ENCODE data around the gene SORBS2.

Gene SORBS2

DNA sequence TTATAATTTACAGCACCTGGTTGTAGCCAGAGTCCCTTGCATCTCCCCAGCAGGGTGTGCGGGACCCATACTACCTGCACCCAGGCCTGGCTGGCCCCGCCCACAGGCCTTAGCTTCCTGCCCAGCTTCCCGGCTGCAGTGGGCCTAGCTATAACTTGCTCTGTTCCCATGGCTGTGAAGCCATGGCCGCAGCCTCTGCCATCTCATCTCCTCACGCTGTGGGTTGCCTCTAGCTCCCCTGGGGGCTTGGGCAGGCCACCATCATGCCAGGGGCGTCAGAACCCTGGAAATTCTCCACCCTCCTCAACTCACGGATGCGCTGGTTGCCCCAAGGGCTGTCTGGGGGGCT is 26.1 kb upstream of the SORBS2 start:
- TF ChIP-seq, protein P1, sequence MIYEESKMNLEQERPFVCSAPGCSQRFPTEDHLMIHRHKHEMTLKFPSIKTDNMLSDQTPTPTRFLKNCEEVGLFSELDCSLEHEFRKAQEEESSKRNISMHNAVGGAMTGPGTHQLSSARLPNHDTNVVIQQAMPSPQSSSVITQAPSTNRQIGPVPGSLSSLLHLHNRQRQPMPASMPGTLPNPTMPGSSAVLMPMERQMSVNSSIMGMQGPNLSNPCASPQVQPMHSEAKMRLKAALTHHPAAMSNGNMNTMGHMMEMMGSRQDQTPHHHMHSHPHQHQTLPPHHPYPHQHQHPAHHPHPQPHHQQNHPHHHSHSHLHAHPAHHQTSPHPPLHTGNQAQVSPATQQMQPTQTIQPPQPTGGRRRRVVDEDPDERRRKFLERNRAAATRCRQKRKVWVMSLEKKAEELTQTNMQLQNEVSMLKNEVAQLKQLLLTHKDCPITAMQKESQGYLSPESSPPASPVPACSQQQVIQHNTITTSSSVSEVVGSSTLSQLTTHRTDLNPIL (CRISPR knock-in tag; IDR thresholded peaks at IDR 0.05; ENCODE audit: low read depth) = no peak
- TF ChIP-seq BACH2 (CRISPR knock-in tag; IDR thresholded peaks at IDR 0.05; ENCODE audit: borderline replicate concordance) (no peak), ZC3H10 (CRISPR knock-in tag; IDR thresholded peaks at IDR 0.05) (no peak), RARB (CRISPR knock-in tag; IDR thresholded peaks at IDR 0.05) (no peak), TCF4 (CRISPR knock-in tag; IDR thresholded peaks at IDR 0.05; ENCODE audit: borderline replicate concordance) (no peak), GLIS3 (CRISPR knock-in tag; IDR thresholded peaks at IDR 0.05) (no peak), ZFP3 (CRISPR knock-in tag; IDR thresholded peaks at IDR 0.05) (no peak)
- no peak for ATAC-seq

DNA sequence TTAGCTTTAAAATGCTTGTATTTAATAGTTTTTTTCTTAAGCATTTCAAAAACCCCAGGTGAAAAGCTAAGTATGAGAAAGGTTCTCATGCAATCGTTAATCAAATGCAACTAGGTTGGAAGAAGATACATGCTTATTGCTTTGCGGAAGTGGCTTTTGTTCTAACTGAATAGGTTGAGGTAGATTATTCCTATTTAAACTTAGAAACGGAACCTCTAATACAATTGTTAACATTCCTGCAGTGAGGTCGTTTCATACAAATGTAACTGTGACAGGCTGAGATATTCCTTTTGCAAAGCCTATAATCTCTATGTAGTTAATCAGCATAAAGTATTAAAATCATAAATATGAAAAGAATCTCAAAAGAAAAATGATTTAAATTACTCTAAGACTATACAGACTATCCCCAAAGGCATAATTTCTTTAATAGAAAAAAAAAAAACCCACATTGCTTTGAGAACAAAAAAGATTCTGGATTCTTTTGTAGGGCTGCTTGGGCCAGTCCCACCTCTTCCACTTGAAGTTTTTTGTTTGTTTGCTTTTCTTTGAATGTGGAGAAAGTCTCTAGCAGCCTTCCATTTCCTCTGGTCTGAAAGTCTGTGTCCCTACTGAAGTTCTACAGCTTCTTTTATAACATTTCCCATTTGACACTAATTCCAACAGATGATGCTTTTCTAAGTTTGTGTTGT is 25.6 kb upstream of the SORBS2 start:
- no peak for ATAC-seq
- TF ChIP-seq ZFP3 (CRISPR knock-in tag; IDR thresholded peaks at IDR 0.05) = no peak
- no peak for TF ChIP-seq PPARA (CRISPR knock-in tag; IDR thresholded peaks at IDR 0.05; ENCODE audit: borderline replicate concordance)
- TF ChIP-seq, protein P1 (CRISPR knock-in tag; IDR thresholded peaks at IDR 0.05; ENCODE audit: low read depth) = no peak
- no peak for TF ChIP-seq SNAI2 (CRISPR knock-in tag; IDR thresholded peaks at IDR 0.05)
- TF ChIP-seq TOX (CRISPR knock-in tag; IDR thresholded peaks at IDR 0.05; ENCODE audit: borderline replicate concordance) = no peak
- TF ChIP-seq ISL1 (CRISPR knock-in tag; IDR thresholded peaks at IDR 0.05) = peak; percentile 64

DNA sequence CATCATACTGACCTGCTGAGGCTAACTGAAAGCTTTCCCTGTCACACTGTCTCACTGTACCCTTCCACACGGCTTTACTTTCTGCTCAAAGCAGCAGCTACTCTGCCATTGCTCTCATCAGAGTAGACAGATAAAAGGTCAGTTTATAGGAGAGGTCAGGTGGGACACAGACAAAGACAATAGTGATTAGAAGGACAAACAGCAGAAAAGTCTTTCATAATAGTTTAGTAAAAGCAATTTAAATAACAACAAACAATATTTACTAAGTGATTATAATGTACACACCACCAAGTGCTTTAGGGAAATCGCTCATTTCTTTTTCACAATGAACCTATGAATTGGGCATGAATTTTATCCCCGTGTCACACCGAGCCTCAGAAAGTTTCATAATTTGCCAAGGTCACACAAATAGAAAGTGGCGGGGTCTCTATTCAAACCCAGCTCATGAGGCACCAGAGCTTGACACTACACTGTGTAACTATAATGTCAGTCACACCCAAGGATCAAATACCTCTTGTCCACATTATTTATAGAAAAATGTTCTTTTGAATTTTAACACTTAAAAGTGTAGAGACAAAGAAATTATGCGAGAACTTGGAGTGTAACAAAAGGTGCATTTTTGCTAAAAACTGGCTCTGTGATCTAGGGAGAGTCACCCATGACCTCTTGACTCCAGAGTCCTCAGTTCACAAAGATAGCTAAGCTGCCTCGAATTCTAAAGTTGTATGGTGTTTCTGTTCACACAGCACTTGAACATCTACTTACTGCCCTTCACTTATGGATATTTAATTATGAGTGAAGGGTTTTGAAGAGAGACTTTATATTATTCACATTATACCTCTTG is 24.5 kb upstream of the SORBS2 start:
- no peak for ATAC-seq
- TF ChIP-seq PPARA (CRISPR knock-in tag; IDR thresholded peaks at IDR 0.05; ENCODE audit: borderline replicate concordance) (no peak), CSDC2 (CRISPR knock-in tag; IDR thresholded peaks at IDR 0.05) (no peak), ARNTL (CRISPR knock-in tag; IDR thresholded peaks at IDR 0.05; ENCODE audit: borderline replicate concordance, low read depth) (no peak), SNAI2 (CRISPR knock-in tag; IDR thresholded peaks at IDR 0.05) (no peak), ZNF565 (CRISPR knock-in tag; conservative IDR thresholded peaks at IDR 0.05; ENCODE audit: low read depth) (no peak), ISL1 (CRISPR knock-in tag; IDR thresholded peaks at IDR 0.05) (no peak), ESRRG (CRISPR knock-in tag; IDR thresholded peaks at IDR 0.05) (no peak), ZFP3 (CRISPR knock-in tag; IDR thresholded peaks at IDR 0.05) (no peak), GLIS3 (CRISPR knock-in tag; IDR thresholded peaks at IDR 0.05) (no peak)
- TF ChIP-seq, protein P2, sequence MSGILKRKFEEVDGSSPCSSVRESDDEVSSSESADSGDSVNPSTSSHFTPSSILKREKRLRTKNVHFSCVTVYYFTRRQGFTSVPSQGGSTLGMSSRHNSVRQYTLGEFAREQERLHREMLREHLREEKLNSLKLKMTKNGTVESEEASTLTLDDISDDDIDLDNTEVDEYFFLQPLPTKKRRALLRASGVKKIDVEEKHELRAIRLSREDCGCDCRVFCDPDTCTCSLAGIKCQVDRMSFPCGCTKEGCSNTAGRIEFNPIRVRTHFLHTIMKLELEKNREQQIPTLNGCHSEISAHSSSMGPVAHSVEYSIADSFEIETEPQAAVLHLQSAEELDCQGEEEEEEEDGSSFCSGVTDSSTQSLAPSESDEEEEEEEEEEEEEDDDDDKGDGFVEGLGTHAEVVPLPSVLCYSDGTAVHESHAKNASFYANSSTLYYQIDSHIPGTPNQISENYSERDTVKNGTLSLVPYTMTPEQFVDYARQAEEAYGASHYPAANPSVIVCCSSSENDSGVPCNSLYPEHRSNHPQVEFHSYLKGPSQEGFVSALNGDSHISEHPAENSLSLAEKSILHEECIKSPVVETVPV (CRISPR knock-in tag; IDR thresholded peaks at IDR 0.05) = no peak

DNA sequence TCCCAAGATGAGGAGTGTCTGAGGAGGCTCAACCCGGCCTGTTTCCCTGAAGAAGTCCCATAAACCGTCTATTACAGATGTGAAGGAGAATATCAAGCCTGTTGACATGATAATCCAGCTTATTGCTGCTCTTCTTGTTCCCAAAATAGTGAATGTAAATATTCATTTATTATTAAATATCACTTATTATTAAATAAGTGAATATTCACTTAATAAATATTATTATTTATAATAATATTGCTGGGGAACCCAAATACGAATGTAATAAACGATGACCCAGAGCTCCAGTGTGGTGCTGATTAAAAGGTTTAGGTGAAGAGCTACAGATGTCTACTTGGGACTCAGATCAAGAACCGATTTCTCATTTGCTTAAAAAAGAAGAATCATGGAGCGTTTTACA is 23.8 kb upstream of the SORBS2 start:
- no peak for ATAC-seq
- TF ChIP-seq TOX (CRISPR knock-in tag; IDR thresholded peaks at IDR 0.05; ENCODE audit: borderline replicate concordance) (no peak), ARNTL (CRISPR knock-in tag; IDR thresholded peaks at IDR 0.05; ENCODE audit: borderline replicate concordance, low read depth) (no peak), ZFP3 (CRISPR knock-in tag; IDR thresholded peaks at IDR 0.05) (no peak), TCF4 (CRISPR knock-in tag; IDR thresholded peaks at IDR 0.05; ENCODE audit: borderline replicate concordance) (no peak), RARB (CRISPR knock-in tag; IDR thresholded peaks at IDR 0.05) (no peak)

GRCh38 chr4:185835336-185835735 is 23.3 kb upstream of the SORBS2 start:
- TF ChIP-seq PATZ1 (CRISPR knock-in tag; IDR thresholded peaks at IDR 0.05; ENCODE audit: borderline replicate concordance) (no peak), GLIS3 (CRISPR knock-in tag; IDR thresholded peaks at IDR 0.05) (no peak), ZNF8 (CRISPR knock-in tag; IDR thresholded peaks at IDR 0.05) (no peak), POU6F1 (CRISPR knock-in tag; IDR thresholded peaks at IDR 0.05; ENCODE audit: borderline replicate concordance, low read depth) (no peak), SNAI2 (CRISPR knock-in tag; IDR thresholded peaks at IDR 0.05) (no peak), TCF4 (CRISPR knock-in tag; IDR thresholded peaks at IDR 0.05; ENCODE audit: borderline replicate concordance) (no peak), CSDC2 (CRISPR knock-in tag; IDR thresholded peaks at IDR 0.05) (no peak), ARNTL (CRISPR knock-in tag; IDR thresholded peaks at IDR 0.05; ENCODE audit: borderline replicate concordance, low read depth) (no peak), ZC3H10 (CRISPR knock-in tag; IDR thresholded peaks at IDR 0.05) (no peak)
- no peak for ATAC-seq

All from SK-N-SH treated with all-trans-retinoic acid at 6 μM for 48 hours (cell line).